Chondrocyte (in vitro differentiated cells): ENCODE data around the gene ORMDL2. TPM values are rescaled to one million over a fixed set of nuclear protein-coding genes. Genes with fewer than 3 reads are reported as not detected.

Experiments used
- DNase-seq: peaks from one replicate; pipeline ENCODE4 v3.0.0; 2021; ENCODE audit warnings: mixed read lengths, low spot score
- H3K27ac Mint-ChIP-seq: one replicate; pipeline ENCODE4 v1.8.0; 2021; ENCODE audit warnings: mild to moderate bottlenecking, moderate library complexity, mixed read lengths; ENCODE audit not compliant: unreplicated experiment
- H3K27me3 Mint-ChIP-seq: 2 replicates; pipeline ENCODE4 v1.8.0; 2021; ENCODE audit warnings: low read depth, mixed read lengths
- H3K36me3 Mint-ChIP-seq: 2 replicates; pipeline ENCODE4 v1.8.0; 2021; ENCODE audit warnings: low read depth, mixed read lengths
- H3K4me1 Mint-ChIP-seq: 2 replicates; pipeline ENCODE4 v1.8.0; 2021; ENCODE audit warnings: low read depth, mild to moderate bottlenecking, mixed read lengths
- H3K4me3 Mint-ChIP-seq: one replicate; pipeline ENCODE4 v1.8.0; 2021; ENCODE audit warnings: mild to moderate bottlenecking, moderate library complexity, mixed read lengths; ENCODE audit not compliant: unreplicated experiment
- H3K9me3 Mint-ChIP-seq: 2 replicates; pipeline ENCODE4 v1.8.0; 2021; ENCODE audit warnings: low read depth, mixed read lengths
- CTCF ChIP-seq: fragments of 200-600 bp; sonication (generic); IDR thresholded peaks from 2 replicates; pipeline ENCODE4 v1.5.0; 2021; ENCODE audit warnings: antibody characterized with exemption, mild to moderate bottlenecking, moderate library complexity
- total RNA-seq: library from RNA; stranded (reverse); gene quantifications from 3 replicates; pipeline ENCODE4 v1.2.1, GENCODE V29; 2021

Gene ORMDL2
- total RNA-seq, 1 donor from 2014 or later: 31.4 TPM

DNA sequence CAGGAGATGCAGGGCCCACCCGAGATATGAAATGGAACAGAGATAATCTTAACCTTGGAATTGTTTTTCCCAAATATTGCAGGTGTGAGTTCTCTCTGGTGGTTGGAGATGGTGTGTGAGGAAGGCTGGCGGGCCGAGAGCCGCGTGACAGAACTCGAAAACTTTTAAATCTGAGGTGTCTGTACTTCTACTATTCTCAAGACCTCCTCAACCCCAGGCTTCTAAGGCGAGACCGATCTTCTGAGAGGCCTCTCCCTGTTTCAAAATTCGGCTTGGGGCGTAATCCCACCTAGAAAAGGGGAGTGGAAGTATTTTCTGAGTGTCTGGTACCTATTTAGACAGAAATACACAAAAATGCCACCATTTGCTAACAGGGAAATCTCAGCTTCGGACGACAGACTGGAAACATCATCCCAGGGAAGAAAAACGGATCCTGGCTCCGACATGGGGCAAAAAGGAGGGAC, 928 bp upstream of the ORMDL2 start:
- TF ChIP-seq CTCF: peak; percentile 18
- no peaks in the 10 kb centered on the region for H3K9me3 Mint-ChIP-seq
- H3K36me3 Mint-ChIP-seq: peaks cover 5% of the 10 kb centered on the region
- no peak overlapping the region for H3K4me3 Mint-ChIP-seq
- H3K27ac Mint-ChIP-seq: no peak overlapping the region
- H3K27me3 Mint-ChIP-seq: no peaks in the 10 kb centered on the region
- DNase-seq: no peak
- peaks cover 45% of the 10 kb centered on the region for H3K4me1 Mint-ChIP-seq

GRCh38 chr12:55818140-55818728, 393 bp downstream of the ORMDL2 start:
- TF ChIP-seq CTCF: no peak

GRCh38 chr12:55818886-55819285, 1.0 kb downstream of the ORMDL2 start:
- no peak for DNase-seq
- Mint-ChIP-seq H3K4me3 (peak overlapping the region; percentile 42), H3K36me3 (peaks cover 10% of the 10 kb centered on the region), H3K4me1 (peaks cover 32% of the 10 kb centered on the region), H3K9me3 (no peaks in the 10 kb centered on the region), H3K27me3 (no peaks in the 10 kb centered on the region), H3K27ac (peak overlapping the region; percentile 54)
- TF ChIP-seq CTCF: no peak

More at GRCh38 chr12:55818140-55818728, 393 bp downstream of the ORMDL2 start:
- no peaks in the 10 kb centered on the region for H3K27me3 Mint-ChIP-seq
- no peak for DNase-seq
- H3K9me3 Mint-ChIP-seq: no peaks in the 10 kb centered on the region
- H3K4me1 Mint-ChIP-seq: peaks cover 33% of the 10 kb centered on the region
- H3K27ac Mint-ChIP-seq: no peak overlapping the region
- H3K36me3 Mint-ChIP-seq: peaks cover 10% of the 10 kb centered on the region
- no peak overlapping the region for H3K4me3 Mint-ChIP-seq

DNA sequence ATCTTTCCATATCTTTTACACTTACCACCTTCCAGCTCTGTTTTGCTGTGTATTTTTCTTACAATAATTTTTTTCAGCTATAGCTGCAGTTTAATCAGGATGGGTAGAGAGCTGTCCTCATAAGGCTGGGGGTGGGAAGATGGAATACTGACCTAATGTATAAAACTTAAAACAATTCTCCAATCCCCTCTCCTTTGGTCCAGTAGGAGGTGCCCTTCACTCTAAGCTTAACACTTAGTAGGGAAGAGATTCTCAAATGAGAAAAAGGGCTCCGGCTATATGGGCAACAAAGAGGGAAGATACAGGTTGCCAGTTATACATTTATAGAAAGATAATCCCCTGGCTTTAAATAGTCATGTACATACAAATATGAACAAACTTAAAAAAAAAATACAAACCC, 2.8 kb downstream of the ORMDL2 start:
- no peaks in the 10 kb centered on the region for H3K27me3 Mint-ChIP-seq
- H3K4me1 Mint-ChIP-seq: peaks cover 33% of the 10 kb centered on the region
- H3K4me3 Mint-ChIP-seq: no peak overlapping the region
- H3K9me3 Mint-ChIP-seq: no peaks in the 10 kb centered on the region
- TF ChIP-seq CTCF: peak; percentile 65
- no peak overlapping the region for H3K27ac Mint-ChIP-seq
- H3K36me3 Mint-ChIP-seq: peaks cover 7% of the 10 kb centered on the region
- no peak for DNase-seq

DNA sequence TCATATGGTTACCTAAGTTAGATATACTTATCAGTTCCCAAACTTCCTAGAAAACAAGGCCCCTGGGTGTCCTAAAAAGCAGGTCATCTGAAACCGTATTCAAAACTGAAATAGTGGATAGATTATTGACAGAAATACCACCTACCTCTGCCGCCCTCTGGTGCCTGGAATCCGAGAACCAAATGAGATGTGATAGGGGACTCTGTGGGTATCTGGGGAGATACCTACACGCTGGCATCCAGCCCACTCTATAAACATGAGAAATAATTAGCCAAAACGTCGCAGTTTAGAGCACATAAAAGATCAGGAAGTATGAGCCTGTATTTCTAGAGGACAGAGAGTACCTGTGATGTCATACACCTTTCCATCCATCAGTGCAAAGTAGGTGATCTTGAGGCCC, 4.4 kb downstream of the ORMDL2 start:
- peaks cover 41% of the 10 kb centered on the region for H3K4me1 Mint-ChIP-seq
- H3K27me3 Mint-ChIP-seq: no peaks in the 10 kb centered on the region
- peaks cover 7% of the 10 kb centered on the region for H3K36me3 Mint-ChIP-seq
- peak; percentile 40 for DNase-seq
- H3K4me3 Mint-ChIP-seq: no peak overlapping the region
- H3K27ac Mint-ChIP-seq: no peak overlapping the region
- H3K9me3 Mint-ChIP-seq: no peaks in the 10 kb centered on the region
- peak; percentile 70 for TF ChIP-seq CTCF
